Left ventricle myocardium inferior (tissue), 1 donor: ENCODE data around the gene DDX1. TPM values are rescaled to one million over a fixed set of nuclear protein-coding genes. Genes with fewer than 3 reads are reported as not detected.
A peak's percentile ranks its signal among the peaks of the same experiment; 100 is the strongest.

Source experiments
- DNase-seq: peaks from one replicate; pipeline ENCODE4 v3.0.0-alpha.2; 2020
- H3K27ac ChIP-seq: fragments of 200-600 bp; replicated peaks from 2 replicates; pipeline ENCODE4 v1.8.0; 2021
- H3K27me3 ChIP-seq: fragments of 200-600 bp; 2 replicates; pipeline ENCODE4 v1.8.0; 2021; ENCODE audit warnings: low read depth
- H3K36me3 ChIP-seq: fragments of 200-600 bp; 2 replicates; pipeline ENCODE4 v1.8.0; 2021
- H3K4me1 ChIP-seq: fragments of 200-600 bp; 2 replicates; pipeline ENCODE4 v1.8.0; 2021
- H3K4me3 ChIP-seq: fragments of 200-600 bp; 2 replicates; pipeline ENCODE4 v1.8.0; 2021; ENCODE audit warnings: mild to moderate bottlenecking, moderate library complexity
- H3K9me3 ChIP-seq: fragments of 200-600 bp; replicated peaks from 2 replicates; pipeline ENCODE4 v1.8.0; 2021
- CTCF ChIP-seq: fragments of 200-600 bp; IDR thresholded peaks from 2 replicates; pipeline ENCODE4 v1.8.0; 2021; ENCODE audit warnings: antibody characterized with exemption, mild to moderate bottlenecking, borderline replicate concordance
- intact Hi-C: fragments of 100-400 bp; cut with micrococcal nuclease; formaldehyde crosslinking; loops from one replicate; pipeline ENCODE4 v1.11.0; 2022
- total RNA-seq: library from RNA; stranded (reverse); fragmentation: NEBNext Ultra II Directional; extraction: Animal tissue kit (Norgen Biotek cat#: 25700); gene quantifications from one replicate; pipeline ENCODE4 v1.2.1, GENCODE V29; 2021
- donor health status: DM: no; HTN: yes; CAD: no; lungs with severe emphysema.

DDX1 gene
- total RNA-seq, 1 donor from 2014 or later: 156 TPM

- Histone ChIP-seq H3K9me3 (no peaks in the 10 kb centered on the region), H3K4me3 (no peak overlapping the region), H3K27ac (no peak overlapping the region), H3K27me3 (no peaks in the 10 kb centered on the region), H3K4me1 (peaks cover 11% of the 10 kb centered on the region), H3K36me3 (peaks cover 93% of the 10 kb centered on the region)
- intact Hi-C loops: no loop called here
- no peak for TF ChIP-seq CTCF
- no peak for DNase-seq
These were observed 37.5 kb downstream of the DDX1 start for GRCh38 chr2:15628899-15629855.

GRCh38 chr2:15630121-15630977 lies 38.7 kb downstream of the DDX1 start:
- Histone ChIP-seq H3K27ac (peak overlapping the region; percentile 5), H3K27me3 (no peaks in the 10 kb centered on the region), H3K36me3 (peaks cover 88% of the 10 kb centered on the region), H3K4me1 (peaks cover 22% of the 10 kb centered on the region), H3K4me3 (no peak overlapping the region), H3K9me3 (no peaks in the 10 kb centered on the region)
- intact Hi-C loops: loop anchor here (10.0 kb wide), 2 partner anchors 304 to 654 kb away; no protein-coding TSS in a partner anchor
- TF ChIP-seq CTCF: no peak
- DNase-seq: no peak

GRCh38 chr2:15630978-15631719 lies 39.5 kb downstream of the DDX1 start:
- Histone ChIP-seq H3K27ac (peak overlapping the region; percentile 5), H3K9me3 (no peaks in the 10 kb centered on the region), H3K4me1 (peaks cover 26% of the 10 kb centered on the region), H3K36me3 (peaks cover 86% of the 10 kb centered on the region), H3K27me3 (no peaks in the 10 kb centered on the region), H3K4me3 (no peak overlapping the region)
- intact Hi-C loops: loop anchor here (10.0 kb wide), 2 partner anchors 304 to 654 kb away; no protein-coding TSS in a partner anchor
- TF ChIP-seq CTCF: no peak
- DNase-seq: no peak

GRCh38 chr2:15631883-15632282 lies 40.2 kb downstream of the DDX1 start:
- intact Hi-C loops: loop anchor here (10.0 kb wide), 2 partner anchors 303 to 653 kb away; no protein-coding TSS in a partner anchor
- no peak for TF ChIP-seq CTCF
- Histone ChIP-seq H3K27ac (no peak overlapping the region), H3K36me3 (peaks cover 78% of the 10 kb centered on the region), H3K4me3 (no peak overlapping the region), H3K27me3 (no peaks in the 10 kb centered on the region), H3K4me1 (peaks cover 26% of the 10 kb centered on the region), H3K9me3 (no peaks in the 10 kb centered on the region)
- DNase-seq: no peak
